ENCODE measurements around the gene SPATA18.
A peak's percentile ranks its signal among the peaks of the same experiment; 100 is the strongest.
"Not testable (repeated sequence)": the region's sequence is repeated elsewhere in the genome, so short reads cannot be mapped to it uniquely, and the experiment has no call there.

Gene SPATA18

GRCh38 chr4:52052475-52052780 lies 1.3 kb downstream of the SPATA18 start:
- DNase-seq (ENCODE audit: low read depth in 2 of 2): no peak

- no peak for DNase-seq (ENCODE audit: low read depth in 2 of 2)
Measured at GRCh38 chr4:52054254-52054653, 3.1 kb downstream of the SPATA18 start.

GRCh38 chr4:52057196-52057595 lies 6.1 kb downstream of the SPATA18 start:
- no peak for DNase-seq (ENCODE audit: low read depth in 2 of 2)

- DNase-seq (ENCODE audit: low read depth in 2 of 2): no peak
Measured at GRCh38 chr4:52058275-52058674, 7.2 kb downstream of the SPATA18 start.

- DNase-seq (ENCODE audit: low read depth in 2 of 2): peak in 1 of 2 experiments; percentile 23
Measured at GRCh38 chr4:52059372-52059771, 8.3 kb downstream of the SPATA18 start.

GRCh38 chr4:52069571-52069970 lies 18.5 kb downstream of the SPATA18 start:
- peak; percentile 13 to 16 for DNase-seq (ENCODE audit: low read depth in 2 of 2)

GRCh38 chr4:52071791-52072546 lies 20.9 kb downstream of the SPATA18 start:
- no peak for DNase-seq (ENCODE audit: low read depth in 2 of 2)

GRCh38 chr4:52076731-52077130 lies 25.6 kb downstream of the SPATA18 start:
- DNase-seq (ENCODE audit: low read depth in 2 of 2): no peak

GRCh38 chr4:52079659-52080058 lies 28.6 kb downstream of the SPATA18 start:
- DNase-seq (ENCODE audit: low read depth in 2 of 2): no peak

GRCh38 chr4:52081216-52081615 lies 30.1 kb downstream of the SPATA18 start:
- no peak for DNase-seq (ENCODE audit: low read depth in 2 of 2)

- DNase-seq (ENCODE audit: low read depth in 2 of 2): not testable (repeated sequence)
Measured at GRCh38 chr4:52086425-52086824, 35.3 kb downstream of the SPATA18 start.

GRCh38 chr4:52091801-52092200 lies 40.7 kb downstream of the SPATA18 start:
- no peak for DNase-seq (ENCODE audit: low read depth in 2 of 2)

- no peak for DNase-seq (ENCODE audit: low read depth in 2 of 2)
Measured at GRCh38 chr4:52093466-52093865, 42.4 kb downstream of the SPATA18 start.

GRCh38 chr4:52094376-52095145 lies 43.5 kb downstream of the SPATA18 start:
- no peak for DNase-seq (ENCODE audit: low read depth in 2 of 2)

GRCh38 chr4:52095374-52095773 lies 44.3 kb downstream of the SPATA18 start:
- DNase-seq (ENCODE audit: low read depth in 2 of 2): no peak

GRCh38 chr4:52096048-52096447 lies 44.9 kb downstream of the SPATA18 start:
- no peak for DNase-seq (ENCODE audit: low read depth in 2 of 2)

- DNase-seq (ENCODE audit: low read depth in 2 of 2): no peak
Measured at GRCh38 chr4:52098618-52099017, 47.5 kb downstream of the SPATA18 start.

GRCh38 chr4:52099860-52100461 lies 48.9 kb downstream of the SPATA18 start:
- no peak for DNase-seq (ENCODE audit: low read depth in 2 of 2)

GRCh38 chr4:52102587-52102986 lies 51.5 kb downstream of the SPATA18 start:
- DNase-seq (ENCODE audit: low read depth in 2 of 2): no peak

- peak in 1 of 2 experiments; percentile 37 for DNase-seq (ENCODE audit: low read depth in 2 of 2)
Measured at GRCh38 chr4:52103319-52103718, 52.2 kb downstream of the SPATA18 start.

- DNase-seq (ENCODE audit: low read depth in 2 of 2): no peak
Measured at GRCh38 chr4:52105276-52105675, 54.2 kb downstream of the SPATA18 start.

GRCh38 chr4:52106191-52106590 lies 55.1 kb downstream of the SPATA18 start:
- DNase-seq (ENCODE audit: low read depth in 2 of 2): no peak

- peak; percentile 77 to 80 for DNase-seq (ENCODE audit: low read depth in 2 of 2)
Measured at GRCh38 chr4:52106660-52107059, 55.6 kb downstream of the SPATA18 start.
